GM15510 (cell line): Measurements from ENCODE around the gene FYB2.

Experiments used
- POLR2A ChIP-seq: IDR thresholded peaks from 3 replicates; pipeline ENCODE4 v1.6.1; 2011; ENCODE audit warnings: borderline replicate concordance; ENCODE audit not compliant: insufficient read length; ENCODE audit errors: extremely low read depth

Gene FYB2

DNA sequence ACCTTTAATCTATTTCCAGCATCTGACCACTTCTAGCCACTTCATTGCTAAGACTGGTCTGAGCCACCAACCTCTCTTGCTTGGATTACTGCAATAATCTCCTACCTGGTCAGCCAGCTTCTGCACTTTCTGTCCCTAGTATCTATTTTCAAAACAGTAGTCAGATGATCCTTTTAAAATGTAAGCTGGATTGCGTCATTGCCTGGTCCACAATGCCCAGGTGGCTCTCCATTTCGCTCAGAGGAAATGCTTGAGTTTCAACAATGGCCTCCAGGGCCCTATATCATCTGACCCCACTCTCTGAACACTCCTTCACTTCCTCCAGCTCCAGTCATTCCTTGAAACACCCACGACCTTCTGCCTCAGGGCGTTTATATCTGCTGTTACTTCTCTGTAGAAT is 2.3 kb downstream of the FYB2 start:
- no peak for TF ChIP-seq POLR2A

DNA sequence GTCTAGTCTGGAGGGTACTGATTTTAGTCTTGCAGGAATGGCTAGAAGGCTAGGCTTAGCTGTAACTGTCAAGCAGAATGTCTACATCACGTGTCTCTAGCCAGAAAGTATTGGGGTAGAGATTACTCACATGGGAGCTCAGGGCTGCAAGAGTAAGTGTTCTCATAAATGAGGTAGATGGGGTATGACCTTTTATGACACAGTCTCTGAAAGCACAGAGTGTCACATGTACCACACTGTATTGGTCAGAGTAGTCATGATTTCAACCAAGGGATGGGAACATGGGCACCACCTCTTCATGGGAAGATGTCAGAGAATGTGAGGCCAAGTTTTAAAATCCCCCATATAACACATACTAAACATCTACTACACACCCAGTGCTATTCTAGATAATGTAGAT is 2.9 kb downstream of the FYB2 start:
- TF ChIP-seq POLR2A = no peak

DNA sequence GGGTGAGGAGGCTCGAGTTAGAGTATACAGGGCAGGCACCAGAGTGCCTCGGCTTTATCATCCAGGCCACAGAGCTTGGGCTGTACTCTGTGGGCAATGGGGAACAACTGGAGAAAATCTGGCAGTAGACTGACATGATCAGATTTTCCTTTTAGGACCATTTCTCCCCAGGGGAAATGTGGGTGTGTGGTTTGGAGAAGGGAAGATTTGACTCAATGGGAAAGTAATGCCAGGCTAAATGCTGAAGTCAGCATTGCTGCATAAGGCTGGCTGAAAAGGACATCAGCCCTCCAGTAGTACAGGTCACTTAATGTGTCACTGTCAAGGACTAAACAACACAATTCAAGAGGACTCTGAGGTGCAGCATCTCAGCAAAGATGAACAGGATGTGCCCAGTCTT is 5.0 kb downstream of the FYB2 start:
- no peak for TF ChIP-seq POLR2A

DNA sequence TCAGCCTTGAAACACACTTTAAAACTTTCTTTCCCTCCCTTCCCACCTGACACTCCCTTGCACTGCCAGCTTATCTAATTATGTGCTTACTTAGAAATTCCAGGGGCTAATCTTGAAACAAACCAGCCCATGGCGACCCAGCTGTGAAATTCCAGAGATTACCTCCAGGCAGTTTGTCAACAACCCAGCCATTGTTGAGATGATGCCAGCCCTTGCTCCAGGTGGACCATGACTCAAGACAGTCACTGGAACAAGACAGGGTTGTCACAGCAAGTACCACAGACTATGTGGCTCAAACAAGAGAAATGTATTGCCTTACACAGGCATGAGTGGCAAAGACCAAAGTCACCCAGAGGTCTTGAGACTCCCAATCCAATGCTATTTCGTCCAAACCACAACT is 7.9 kb downstream of the FYB2 start:
- TF ChIP-seq POLR2A = no peak

DNA sequence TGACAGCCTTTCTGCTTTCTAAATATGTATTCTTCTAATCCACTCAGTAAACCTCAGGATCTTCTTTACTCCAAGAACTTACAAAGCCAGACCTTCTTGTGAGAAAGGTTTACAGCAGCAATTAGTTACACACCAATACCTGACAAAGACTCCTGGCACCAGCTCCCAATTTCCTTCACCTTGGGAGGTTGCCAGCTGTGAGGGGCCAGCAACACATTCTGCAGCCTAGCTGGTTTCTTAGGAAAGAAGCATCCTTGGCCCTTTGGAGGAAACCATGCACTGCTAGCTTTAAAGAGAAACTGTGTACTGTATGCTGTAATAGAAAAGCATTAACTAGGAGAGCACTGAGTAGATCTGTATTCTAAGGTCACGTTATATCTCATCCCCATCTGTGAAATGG is 10.8 kb downstream of the FYB2 start:
- TF ChIP-seq POLR2A = no peak

DNA sequence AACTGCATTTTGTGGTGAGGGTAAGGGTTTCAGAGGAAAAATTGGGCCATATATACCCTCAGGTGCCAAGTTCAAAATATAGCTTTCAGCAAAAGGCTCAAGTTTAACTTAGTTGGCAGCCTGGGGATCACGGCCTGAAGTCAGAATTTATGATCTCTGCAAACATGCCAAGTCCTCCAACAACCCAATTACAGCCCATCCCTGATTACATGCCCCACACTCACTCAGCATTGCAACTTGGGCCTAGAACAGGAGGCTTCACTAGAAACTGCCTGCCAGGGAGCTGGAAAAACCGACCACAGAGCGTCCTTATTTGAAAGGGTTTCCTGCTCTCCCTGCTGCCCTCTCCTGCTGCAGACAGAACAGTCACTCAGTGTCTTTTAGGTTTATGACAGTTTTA is 12.4 kb downstream of the FYB2 start:
- no peak for TF ChIP-seq POLR2A

DNA sequence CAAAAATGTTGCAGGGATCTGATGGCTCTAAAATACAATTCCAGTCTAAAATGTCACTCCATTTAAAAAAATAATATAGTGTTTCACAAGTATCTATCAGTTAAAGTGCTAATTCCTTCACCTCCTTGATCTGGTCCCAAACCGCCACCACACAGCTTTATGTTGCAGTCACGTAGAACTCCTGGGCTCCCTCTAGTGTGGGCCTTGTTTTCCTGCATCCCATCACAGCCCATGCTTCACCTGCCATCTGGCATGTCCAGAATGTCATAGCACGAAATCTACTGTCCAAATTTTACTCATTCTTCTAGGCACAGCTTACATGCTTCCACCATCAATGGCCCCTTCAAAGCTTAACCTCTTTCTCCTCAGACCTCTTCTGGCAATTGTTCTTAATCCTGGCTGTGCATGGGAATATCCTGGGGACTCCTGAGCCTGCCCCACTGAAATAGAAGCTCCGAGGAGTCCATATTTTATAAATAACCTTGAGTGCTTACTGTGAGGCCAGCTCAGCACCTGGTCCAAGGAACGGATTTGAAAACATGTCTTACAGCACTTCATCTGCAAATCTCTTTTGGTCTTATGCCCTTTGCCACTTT is 15.5 kb downstream of the FYB2 start:
- no peak for TF ChIP-seq POLR2A

DNA sequence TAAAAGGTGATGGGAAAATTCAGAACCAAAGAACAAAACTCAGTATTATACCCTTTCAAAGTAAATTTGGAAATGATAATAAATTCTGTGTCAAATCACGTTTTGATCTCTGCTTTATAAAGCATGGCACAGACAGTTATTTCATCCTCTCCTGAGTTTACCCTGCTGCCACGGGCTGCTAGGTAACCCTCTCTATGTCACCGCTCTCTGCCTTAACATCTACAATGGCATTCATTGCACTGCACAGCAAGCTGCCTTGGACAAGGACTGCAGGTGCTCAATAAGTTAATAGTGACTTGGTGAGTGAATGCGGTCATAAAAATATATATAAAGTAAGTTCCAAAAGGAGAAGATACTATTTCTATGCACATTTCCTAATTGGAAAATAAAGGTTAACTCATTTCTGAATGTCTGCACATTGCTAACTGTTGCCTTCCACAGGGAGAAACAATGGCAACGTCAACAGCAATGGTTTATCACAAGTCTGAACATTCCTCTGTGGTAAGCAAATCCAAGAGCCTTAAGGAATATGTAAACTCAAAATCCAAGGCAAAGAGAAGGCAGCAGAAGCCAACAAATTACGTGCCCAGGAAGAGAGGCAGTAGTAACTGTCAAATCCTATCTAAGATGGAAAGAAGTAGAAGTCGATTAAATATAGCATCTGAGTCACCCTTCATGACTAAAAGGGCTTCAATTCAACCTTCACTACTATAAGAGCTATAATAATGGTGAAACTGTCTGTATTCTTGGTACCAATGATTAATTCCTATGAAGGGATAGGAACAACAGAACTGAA is 19.4 kb downstream of the FYB2 start:
- no peak for TF ChIP-seq POLR2A

DNA sequence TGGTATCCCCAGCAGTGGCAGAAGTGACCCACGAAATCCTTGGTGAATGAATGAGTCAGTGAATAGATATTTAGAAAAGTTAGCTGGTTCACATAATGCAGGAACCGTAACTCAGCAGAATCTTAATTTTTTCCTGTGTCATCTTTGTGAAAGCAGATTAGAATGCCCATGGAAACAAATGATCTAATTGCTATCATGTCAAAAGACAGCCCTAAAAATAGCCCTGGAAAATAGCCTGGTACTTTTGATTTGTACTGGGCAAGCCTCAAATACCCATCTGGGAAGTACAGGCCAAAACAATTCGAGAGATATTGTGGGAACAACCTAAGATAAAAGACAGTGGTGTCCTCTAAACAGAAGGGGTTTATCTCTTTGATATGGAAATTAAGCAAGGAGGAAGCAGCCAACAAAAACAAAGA is 21.1 kb downstream of the FYB2 start:
- no peak for TF ChIP-seq POLR2A

DNA sequence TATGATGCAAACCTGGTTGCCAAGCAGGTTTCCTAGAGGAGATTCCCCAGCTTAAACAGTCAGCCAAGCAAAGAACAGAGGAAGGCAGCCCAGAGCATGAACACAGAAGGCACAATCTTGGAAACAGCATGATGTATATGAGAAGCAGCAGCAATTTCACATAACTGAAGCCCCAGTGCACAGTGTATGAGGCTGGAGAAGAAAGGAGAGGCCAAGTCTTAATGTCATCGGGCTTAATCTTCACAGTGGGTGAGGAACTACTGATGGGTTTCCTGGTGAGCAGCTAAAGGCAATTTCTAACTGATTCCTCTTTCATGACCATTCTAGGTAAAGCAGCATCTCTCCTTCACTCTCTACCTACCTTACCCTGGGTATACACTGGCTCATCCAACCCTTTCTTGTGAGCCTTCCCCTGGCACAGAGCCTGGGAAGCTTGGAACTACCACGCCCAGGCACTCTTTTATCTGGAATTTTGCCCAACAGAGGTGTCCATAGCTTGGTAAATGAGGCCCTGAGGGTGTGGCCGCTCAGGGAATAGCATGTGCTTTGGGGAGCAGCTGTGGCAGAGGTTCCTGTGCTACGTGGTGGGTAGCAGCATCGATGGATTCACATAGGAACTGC is 22.0 kb downstream of the FYB2 start:
- no peak for TF ChIP-seq POLR2A

DNA sequence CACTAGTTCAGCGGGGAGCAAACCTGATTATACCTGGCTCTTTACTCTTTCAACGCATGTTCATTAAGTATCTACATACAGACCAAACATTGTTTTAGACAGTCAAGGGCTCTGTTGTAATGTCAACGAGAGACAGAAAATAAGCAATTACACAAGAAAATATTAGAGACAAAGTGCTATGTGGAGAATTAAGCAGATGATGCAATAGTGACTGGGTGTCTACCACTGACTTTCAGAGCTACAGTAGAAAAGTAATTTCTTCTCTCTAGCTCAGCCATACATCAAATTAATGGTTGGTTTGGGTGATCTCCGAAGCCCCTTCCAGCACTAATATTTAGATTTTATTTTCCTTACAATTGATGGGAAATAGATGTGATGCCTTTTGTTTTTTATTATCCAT is 23.3 kb downstream of the FYB2 start:
- TF ChIP-seq POLR2A = no peak

DNA sequence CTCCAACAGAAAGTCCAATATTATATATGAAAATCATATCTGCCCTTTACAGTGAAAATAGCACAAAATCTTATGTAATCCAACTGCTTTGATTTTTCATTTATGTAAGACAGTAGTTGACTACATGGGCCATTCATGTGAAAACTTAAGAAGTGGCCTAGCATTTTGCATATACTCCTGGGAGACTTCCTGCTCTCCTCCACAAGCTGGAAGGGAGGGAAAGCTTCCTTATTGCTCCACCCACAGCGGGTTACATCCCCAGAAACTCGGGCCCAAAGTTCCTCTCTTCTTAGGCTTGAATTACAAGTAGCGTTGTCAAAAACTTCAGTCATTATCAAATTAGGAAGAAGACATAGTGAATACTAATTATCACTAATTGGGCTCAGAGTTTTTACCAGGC is 29.2 kb downstream of the FYB2 start:
- no peak for TF ChIP-seq POLR2A

DNA sequence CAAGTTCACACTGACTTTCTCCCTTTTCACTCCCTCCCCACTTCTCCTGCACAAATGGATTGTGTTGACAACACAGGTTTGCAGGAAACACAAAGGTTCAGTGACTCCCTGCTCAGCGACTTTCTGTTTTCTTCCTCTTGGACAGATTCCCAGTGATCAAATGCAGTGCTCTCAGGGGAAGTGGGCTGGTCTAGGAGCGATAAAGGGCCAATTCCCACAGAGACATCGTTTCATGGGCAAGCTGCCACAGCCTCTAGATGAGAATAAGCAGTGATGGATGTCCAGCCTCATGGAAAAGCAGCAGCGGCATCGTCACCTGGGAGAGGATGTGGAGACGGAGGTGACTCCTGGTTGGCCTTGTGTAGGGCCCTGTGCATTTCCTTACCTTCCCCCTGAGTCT is 30.6 kb downstream of the FYB2 start:
- TF ChIP-seq POLR2A = no peak

DNA sequence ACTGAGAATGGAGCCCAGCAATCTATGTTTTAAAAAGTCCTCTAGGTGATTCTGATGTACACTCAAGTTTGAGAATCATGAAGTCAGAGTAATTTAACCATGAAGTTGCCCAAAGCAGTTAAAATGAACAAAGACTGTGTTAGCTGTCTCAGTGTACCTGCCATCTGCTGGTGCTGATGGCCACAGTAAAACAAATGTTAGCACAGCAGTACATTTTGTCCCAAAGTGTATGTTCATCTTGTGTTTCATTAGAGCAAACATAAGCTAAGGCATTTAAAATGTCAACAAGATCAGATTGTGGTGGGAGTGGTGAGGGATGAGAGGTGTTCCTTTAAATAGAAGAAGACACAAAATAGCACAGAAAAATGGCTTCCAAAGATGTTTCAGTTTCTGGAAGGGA is 31.1 kb downstream of the FYB2 start:
- no peak for TF ChIP-seq POLR2A

DNA sequence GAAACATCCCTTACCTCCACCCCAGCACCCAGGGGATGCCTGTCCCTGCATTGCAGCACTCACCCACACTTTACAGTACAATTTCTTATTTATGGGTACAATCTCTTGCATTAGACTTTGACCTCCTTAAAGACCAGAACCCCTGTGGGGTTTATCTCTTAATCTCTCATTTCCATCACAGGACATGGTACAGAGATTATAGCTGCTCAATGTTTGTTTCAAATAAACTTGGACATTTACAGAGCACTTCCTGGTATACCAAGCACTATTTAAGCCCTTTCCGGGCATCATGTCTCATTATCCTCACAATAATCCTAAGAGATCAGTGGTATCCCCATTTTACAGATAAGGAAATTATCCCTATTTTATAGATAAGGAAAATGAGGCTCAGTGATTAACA is 31.9 kb downstream of the FYB2 start:
- no peak for TF ChIP-seq POLR2A

DNA sequence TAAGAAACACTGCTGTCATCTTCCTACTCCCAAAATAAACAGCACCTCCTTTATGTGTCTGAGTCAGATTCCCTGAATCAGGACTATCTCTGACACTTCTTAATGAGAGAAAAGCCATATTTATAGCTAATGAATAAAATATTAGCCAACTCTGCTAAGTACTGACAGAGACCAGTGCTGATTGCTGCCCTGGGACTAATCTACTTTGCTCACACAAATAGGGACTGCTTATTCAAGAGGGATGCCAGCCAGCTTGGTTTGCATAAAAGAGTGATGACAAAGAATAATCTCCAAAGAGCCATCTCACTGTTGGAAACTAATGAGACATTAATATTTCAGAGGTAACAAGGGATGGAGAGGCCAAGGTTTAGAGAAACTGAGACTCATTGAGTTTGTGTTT is 36.4 kb downstream of the FYB2 start:
- TF ChIP-seq POLR2A = no peak
